Measurements from ENCODE around the gene IGSF3. TPM values are rescaled to one million over a fixed set of nuclear protein-coding genes. Genes with fewer than 3 reads are reported as not detected.
"Not testable (repeated sequence)": the region's sequence is repeated elsewhere in the genome, so short reads cannot be mapped to it uniquely, and the experiment has no call there.

Gene IGSF3
- total and polyA plus RNA-seq, 2 donors (not counting 1 experiment from before 2014, with no cell fraction given): under 0.01 to 0.02 TPM

GRCh38 chr1:116646673-116647170 is 20.8 kb downstream of the IGSF3 start:
- H3K79me2 ChIP-seq (ENCODE audit: control insufficient read depth, insufficient read depth, low read length); H3K36me3 ChIP-seq (ENCODE audit: control insufficient read depth, insufficient read depth, low read length); H3K4me1 ChIP-seq (ENCODE audit: control insufficient read depth, extremely low read depth, insufficient read depth, low read length); H4K20me1 ChIP-seq (ENCODE audit: control insufficient read depth, extremely low read depth, insufficient read depth, low read length); H3K4me3 ChIP-seq (replicated peaks in 1 of 4; ENCODE audit: control extremely low read depth in 1 of 4, insufficient read depth in 1 of 4, low read depth in 3 of 4, low read length in 4 of 4); H3K9me3 ChIP-seq (ENCODE audit: control insufficient read depth, insufficient read depth, low read depth, low read length); H3K4me2 ChIP-seq (ENCODE audit: extremely low read depth, insufficient read depth, low read length); H3K9ac ChIP-seq (ENCODE audit: insufficient read depth, low read length); H3K27me3 ChIP-seq (ENCODE audit: control insufficient read depth, insufficient read depth, low read length); H2AFZ ChIP-seq (ENCODE audit: low read length); H3K27ac ChIP-seq (ENCODE audit: insufficient read depth, low read length): not testable (repeated sequence)
- DNase-seq (ENCODE audit: low read depth in 2 of 2): peak in 1 of 2 donors; percentile 59

GRCh38 chr1:116645802-116646672 is 21.5 kb downstream of the IGSF3 start:
- not testable (repeated sequence) for H3K9ac ChIP-seq (ENCODE audit: insufficient read depth, low read length); H3K9me3 ChIP-seq (ENCODE audit: control insufficient read depth, insufficient read depth, low read depth, low read length); DNase-seq (ENCODE audit: low read depth in 2 of 2); H3K27ac ChIP-seq (ENCODE audit: insufficient read depth, low read length); H2AFZ ChIP-seq (ENCODE audit: low read length); H4K20me1 ChIP-seq (ENCODE audit: control insufficient read depth, extremely low read depth, insufficient read depth, low read length); H3K79me2 ChIP-seq (ENCODE audit: control insufficient read depth, insufficient read depth, low read length); H3K4me3 ChIP-seq (replicated peaks in 1 of 4; ENCODE audit: control extremely low read depth in 1 of 4, insufficient read depth in 1 of 4, low read depth in 3 of 4, low read length in 4 of 4); H3K4me1 ChIP-seq (ENCODE audit: control insufficient read depth, extremely low read depth, insufficient read depth, low read length); H3K27me3 ChIP-seq (ENCODE audit: control insufficient read depth, insufficient read depth, low read length); H3K4me2 ChIP-seq (ENCODE audit: extremely low read depth, insufficient read depth, low read length); H3K36me3 ChIP-seq (ENCODE audit: control insufficient read depth, insufficient read depth, low read length)

DNA sequence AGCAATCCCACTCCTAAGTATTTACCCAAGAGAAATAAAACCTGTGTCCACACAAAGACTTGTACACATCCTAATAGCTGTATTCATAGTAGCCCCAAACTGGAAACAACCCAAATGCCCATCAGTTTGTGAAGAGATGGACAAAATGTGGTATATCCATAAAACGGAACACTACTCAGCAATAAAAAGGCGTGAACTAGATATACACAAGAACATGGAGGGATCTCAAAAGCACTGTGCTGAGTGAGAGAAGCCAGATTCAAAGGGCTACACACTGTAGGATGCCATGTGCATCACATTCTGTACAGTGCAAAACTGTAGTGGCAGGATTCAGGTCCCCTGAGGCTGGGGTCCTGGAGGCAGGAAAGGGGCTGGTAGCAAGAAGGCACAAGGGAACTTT is 22.5 kb downstream of the IGSF3 start:
- not testable (repeated sequence) for H2AFZ ChIP-seq (ENCODE audit: low read length); H3K9me3 ChIP-seq (ENCODE audit: control insufficient read depth, insufficient read depth, low read depth, low read length); H3K4me2 ChIP-seq (ENCODE audit: extremely low read depth, insufficient read depth, low read length); H4K20me1 ChIP-seq (ENCODE audit: control insufficient read depth, extremely low read depth, insufficient read depth, low read length); H3K79me2 ChIP-seq (ENCODE audit: control insufficient read depth, insufficient read depth, low read length); H3K4me1 ChIP-seq (ENCODE audit: control insufficient read depth, extremely low read depth, insufficient read depth, low read length); H3K4me3 ChIP-seq (replicated peaks in 1 of 4; ENCODE audit: control extremely low read depth in 1 of 4, insufficient read depth in 1 of 4, low read depth in 3 of 4, low read length in 4 of 4); H3K27ac ChIP-seq (ENCODE audit: insufficient read depth, low read length); H3K27me3 ChIP-seq (ENCODE audit: control insufficient read depth, insufficient read depth, low read length); H3K36me3 ChIP-seq (ENCODE audit: control insufficient read depth, insufficient read depth, low read length); DNase-seq (ENCODE audit: low read depth in 2 of 2); H3K9ac ChIP-seq (ENCODE audit: insufficient read depth, low read length)

GRCh38 chr1:116644096-116644495 is 23.4 kb downstream of the IGSF3 start:
- not testable (repeated sequence) for H3K9me3 ChIP-seq (ENCODE audit: control insufficient read depth, insufficient read depth, low read depth, low read length); H4K20me1 ChIP-seq (ENCODE audit: control insufficient read depth, extremely low read depth, insufficient read depth, low read length); H3K9ac ChIP-seq (ENCODE audit: insufficient read depth, low read length); H2AFZ ChIP-seq (ENCODE audit: low read length); H3K79me2 ChIP-seq (ENCODE audit: control insufficient read depth, insufficient read depth, low read length); H3K36me3 ChIP-seq (ENCODE audit: control insufficient read depth, insufficient read depth, low read length); H3K27ac ChIP-seq (ENCODE audit: insufficient read depth, low read length); H3K4me3 ChIP-seq (replicated peaks in 1 of 4; ENCODE audit: control extremely low read depth in 1 of 4, insufficient read depth in 1 of 4, low read depth in 3 of 4, low read length in 4 of 4); H3K27me3 ChIP-seq (ENCODE audit: control insufficient read depth, insufficient read depth, low read length); H3K4me2 ChIP-seq (ENCODE audit: extremely low read depth, insufficient read depth, low read length); H3K4me1 ChIP-seq (ENCODE audit: control insufficient read depth, extremely low read depth, insufficient read depth, low read length)
- DNase-seq (ENCODE audit: low read depth in 2 of 2): peak in 1 of 2 donors; percentile 25

DNA sequence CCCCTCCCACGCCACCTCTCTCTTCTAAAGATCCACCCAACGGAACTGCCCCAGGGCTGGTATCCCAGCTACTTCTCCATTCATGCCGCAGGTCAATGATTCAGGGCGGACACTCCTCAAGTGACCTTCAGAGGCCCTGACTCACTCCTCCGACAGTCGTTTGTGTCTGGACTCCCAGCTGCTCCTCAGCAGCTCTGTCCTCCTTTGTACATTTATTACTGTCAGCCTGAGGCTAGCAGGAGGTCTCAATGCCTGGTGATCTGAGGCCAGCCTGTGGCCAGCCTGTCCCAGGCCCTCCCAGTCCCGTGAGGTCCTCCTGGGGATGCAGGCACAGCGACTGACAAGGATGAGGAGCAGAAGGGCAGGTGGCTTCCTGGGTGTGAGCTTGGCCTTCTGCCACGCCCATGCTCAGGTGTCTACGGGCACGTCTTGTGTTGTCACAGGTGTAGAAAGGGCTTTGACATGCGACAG is 24.2 kb downstream of the IGSF3 start:
- not testable (repeated sequence) for H4K20me1 ChIP-seq (ENCODE audit: control insufficient read depth, extremely low read depth, insufficient read depth, low read length); H3K4me1 ChIP-seq (ENCODE audit: control insufficient read depth, extremely low read depth, insufficient read depth, low read length); H3K9me3 ChIP-seq (ENCODE audit: control insufficient read depth, insufficient read depth, low read depth, low read length); H2AFZ ChIP-seq (ENCODE audit: low read length); H3K4me3 ChIP-seq (replicated peaks in 1 of 4; ENCODE audit: control extremely low read depth in 1 of 4, insufficient read depth in 1 of 4, low read depth in 3 of 4, low read length in 4 of 4); H3K36me3 ChIP-seq (ENCODE audit: control insufficient read depth, insufficient read depth, low read length); H3K27me3 ChIP-seq (ENCODE audit: control insufficient read depth, insufficient read depth, low read length); H3K4me2 ChIP-seq (ENCODE audit: extremely low read depth, insufficient read depth, low read length); H3K79me2 ChIP-seq (ENCODE audit: control insufficient read depth, insufficient read depth, low read length); H3K9ac ChIP-seq (ENCODE audit: insufficient read depth, low read length); H3K27ac ChIP-seq (ENCODE audit: insufficient read depth, low read length)
- peak in 1 of 2 donors; percentile 45 for DNase-seq (ENCODE audit: low read depth in 2 of 2)

- not testable (repeated sequence) for H3K79me2 ChIP-seq (ENCODE audit: control insufficient read depth, insufficient read depth, low read length); DNase-seq (ENCODE audit: low read depth in 2 of 2); H3K9me3 ChIP-seq (ENCODE audit: control insufficient read depth, insufficient read depth, low read depth, low read length); H3K36me3 ChIP-seq (ENCODE audit: control insufficient read depth, insufficient read depth, low read length); H3K4me2 ChIP-seq (ENCODE audit: extremely low read depth, insufficient read depth, low read length); H3K27ac ChIP-seq (ENCODE audit: insufficient read depth, low read length); H2AFZ ChIP-seq (ENCODE audit: low read length); H3K27me3 ChIP-seq (ENCODE audit: control insufficient read depth, insufficient read depth, low read length); H3K4me3 ChIP-seq (replicated peaks in 1 of 4; ENCODE audit: control extremely low read depth in 1 of 4, insufficient read depth in 1 of 4, low read depth in 3 of 4, low read length in 4 of 4); H4K20me1 ChIP-seq (ENCODE audit: control insufficient read depth, extremely low read depth, insufficient read depth, low read length); H3K4me1 ChIP-seq (ENCODE audit: control insufficient read depth, extremely low read depth, insufficient read depth, low read length); H3K9ac ChIP-seq (ENCODE audit: insufficient read depth, low read length)
Observed at GRCh38 chr1:116642311-116643280, 24.9 kb downstream of the IGSF3 start.
